Hepatocyte (in vitro differentiated cells): ENCODE measurements around the gene TLR2.

Source experiments
- CTCF ChIP-seq: fragments of 200-600 bp; sonication (generic); IDR thresholded peaks from 2 replicates; pipeline ENCODE4 v1.5.1; 2016; ENCODE audit warnings: antibody characterized with exemption, mild to moderate bottlenecking; ENCODE audit not compliant: poor library complexity
- EZH2 ChIP-seq: fragments of 200-600 bp; sonication (generic); IDR thresholded peaks from 2 replicates; pipeline ENCODE4 v1.6.1; 2016; ENCODE audit warnings: antibody characterized with exemption, mild to moderate bottlenecking, borderline replicate concordance
- EZH2phosphoT487 ChIP-seq: fragments of 200-600 bp; sonication (generic); IDR thresholded peaks from one replicate; pipeline ENCODE4 v1.6.1; 2018; ENCODE audit warnings: antibody characterized with exemption, mild to moderate bottlenecking, low read depth, moderate library complexity; ENCODE audit not compliant: unreplicated experiment, severe bottlenecking

- no peak for TF ChIP-seq CTCF
- TF ChIP-seq EZH2, result no peak
- TF ChIP-seq EZH2phosphoT487, result no peak
These were observed 42.5 kb upstream of the TLR2 start for GRCh38 chr4:153641532-153641931.
